ENCODE data around the gene TACC3. TPM values are rescaled to one million over a fixed set of nuclear protein-coding genes. Genes with fewer than 3 reads are reported as not detected.

Gene TACC3
- total RNA-seq, 4 donors from 2014 or later, result 19.1 to 138 (median 28.0) TPM

- no peak overlapping the region for H3K4me3 ChIP-seq
- DNase-seq, result peak in 2 of 3 donors; percentile 69 to 76
- no peaks in the 10 kb centered on the region for H3K9me3 ChIP-seq
- H3K27ac ChIP-seq, result peak overlapping the region in 1 of 4 donors; percentile 71
- TF ChIP-seq POLR2A (IDR thresholded peaks at IDR 0.05) (no peak), CTCF (IDR thresholded peaks at IDR 0.05) (no peak)
- no peaks in the 10 kb centered on the region for H3K27me3 ChIP-seq
- peaks cover 0 to 22% (median 0%) of the 10 kb centered on the region in 3 donors for H3K36me3 ChIP-seq
- H3K4me1 ChIP-seq, result peaks cover 0 to 52% (median 47%) of the 10 kb centered on the region in 4 donors
These were observed 3.0 kb upstream of the TACC3 start for GRCh38 chr4:1718095-1718850.

- Histone ChIP-seq H3K4me1 (peaks cover 0 to 49% (median 41%) of the 10 kb centered on the region in 4 donors), H3K9me3 (no peaks in the 10 kb centered on the region)
These were observed 948 bp upstream of the TACC3 start for GRCh38 chr4:1720163-1720983.

GRCh38 chr4:1721666-1722550, 587 bp downstream of the TACC3 start:
- DNase-seq, result peak in 1 of 3 donors; percentile 49
- Histone ChIP-seq H3K4me3 (peak overlapping the region; percentile 73 to 86 (median 85)), H3K36me3 (peaks cover 0 to 17% (median 0%) of the 10 kb centered on the region in 3 donors), H3K4me1 (peaks cover 0 to 55% (median 46%) of the 10 kb centered on the region in 4 donors), H3K27me3 (no peaks in the 10 kb centered on the region), H3K27ac (peak overlapping the region; percentile 95 to 98 (median 97)), H3K9me3 (no peaks in the 10 kb centered on the region)
- TF ChIP-seq CTCF (IDR thresholded peaks at IDR 0.05), result no peak
- TF ChIP-seq POLR2A (IDR thresholded peaks at IDR 0.05), result no peak

More at GRCh38 chr4:1720163-1720983, 948 bp upstream of the TACC3 start:
- DNase-seq, result peak; percentile 45 to 82 (median 74)
- H3K36me3 ChIP-seq, result peaks cover 0 to 22% (median 0%) of the 10 kb centered on the region in 3 donors
- H3K4me3 ChIP-seq, result peak overlapping the region; percentile 73 to 86 (median 85)
- H3K27me3 ChIP-seq, result no peaks in the 10 kb centered on the region
- TF ChIP-seq POLR2A (IDR thresholded peaks at IDR 0.05), result no peak
- TF ChIP-seq CTCF (IDR thresholded peaks at IDR 0.05), result peak in 1 of 6 experiments; percentile 6
- peak overlapping the region; percentile 95 to 98 (median 97) for H3K27ac ChIP-seq

- H3K4me3 ChIP-seq, result peak overlapping the region in 3 of 4 donors; percentile 73 to 86 (median 84)
- TF ChIP-seq POLR2A (IDR thresholded peaks at IDR 0.05) (no peak), CTCF (IDR thresholded peaks at IDR 0.05) (no peak)
- H3K27me3 ChIP-seq, result no peaks in the 10 kb centered on the region
- H3K36me3 ChIP-seq, result peaks cover 0 to 10% (median 0%) of the 10 kb centered on the region in 3 donors
- peak overlapping the region; percentile 70 to 98 (median 89) for H3K27ac ChIP-seq
- DNase-seq, result peak in 1 of 3 donors; percentile 47
- H3K4me1 ChIP-seq, result peaks cover 3 to 55% (median 49%) of the 10 kb centered on the region in 4 donors
- no peaks in the 10 kb centered on the region for H3K9me3 ChIP-seq
These were observed 1.3 kb downstream of the TACC3 start for GRCh38 chr4:1722551-1723118.

Data from Peyer's patch (tissue), 4 donors.